CD14-positive monocyte (primary cell): ENCODE data around the gene VWF. TPM values are rescaled to one million over a fixed set of nuclear protein-coding genes. Genes with fewer than 3 reads are reported as not detected.

Experiments used
- DNase-seq, 3 donors: peaks; one replicate each; pipeline ENCODE4 v3.0.0-alpha.2; 2011 to 2022
- H2AFZ ChIP-seq: 2 replicates; pipeline ENCODE4 v1.6.0; 2012; ENCODE audit warnings: mild to moderate bottlenecking, low read depth, low read length, inconsistent platforms; ENCODE audit not compliant: insufficient read depth, poor library complexity, severe bottlenecking
- H3K27ac ChIP-seq, 2 donors: 1 replicate in 1 of 2; 2 replicates in 1 of 2; pipeline ENCODE4 v1.5.1; 2012 to 2013; ENCODE audit warnings: low read length in 2 of 2, control low read depth in 1 of 2, inconsistent platforms in 1 of 2, low read depth in 1 of 2, mild to moderate bottlenecking in 1 of 2
- H3K27me3 ChIP-seq, 2 donors: one replicate each; pipeline versions ENCODE4 v1.6.0 to v1.6.1; 2011 to 2013; ENCODE audit warnings: low read length in 2 of 2; ENCODE audit not compliant: control insufficient read depth in 2 of 2, insufficient read depth in 2 of 2
- H3K36me3 ChIP-seq, 2 donors: replicated peaks in 1 of 2; 1 replicate in 1 of 2; 2 replicates in 1 of 2; pipeline versions ENCODE4 v1.5.1 to v1.6.1; 2012 to 2013; ENCODE audit warnings: low read length in 2 of 2, control low read depth in 1 of 2, inconsistent platforms in 1 of 2, mild to moderate bottlenecking in 1 of 2; ENCODE audit not compliant: insufficient read depth in 2 of 2, control insufficient read depth in 1 of 2
- H3K4me1 ChIP-seq, 2 donors: 1 replicate in 1 of 2; 2 replicates in 1 of 2; pipeline versions ENCODE4 v1.5.1 to v1.6.1; 2012 to 2013; ENCODE audit warnings: low read length in 2 of 2, control low read depth in 1 of 2, inconsistent platforms in 1 of 2, mild to moderate bottlenecking in 1 of 2, moderate library complexity in 1 of 2; ENCODE audit not compliant: insufficient read depth in 2 of 2, control insufficient read depth in 1 of 2
- H3K4me2 ChIP-seq: replicated peaks from 2 replicates; pipeline ENCODE3; 2012; ENCODE audit warnings: low read length, moderate library complexity, mild to moderate bottlenecking; ENCODE audit not compliant: poor library complexity, severe bottlenecking; ENCODE audit errors: extremely low read depth
- H3K4me3 ChIP-seq, 3 experiments: fragments of 200-600 bp in 1 of 3; sonication (generic) in 1 of 3; replicated peaks in 1 of 3; 1 replicate in 2 of 3; 2 replicates in 1 of 3; pipeline ENCODE4 v1.5.1; 2011 to 2013; ENCODE audit warnings: low read length in 3 of 3, mild to moderate bottlenecking in 3 of 3, control low read depth in 2 of 3, low read depth in 2 of 3, inconsistent platforms in 1 of 3, moderate library complexity in 1 of 3
- H3K79me2 ChIP-seq: 2 replicates; pipeline ENCODE4 v1.6.0; 2012; ENCODE audit warnings: mild to moderate bottlenecking, control low read depth, inconsistent platforms, low read length, moderate library complexity; ENCODE audit not compliant: insufficient read depth
- H3K9ac ChIP-seq: 2 replicates; pipeline ENCODE4 v1.6.0; 2017; ENCODE audit warnings: low read length, mild to moderate bottlenecking; ENCODE audit not compliant: insufficient read depth, poor library complexity, severe bottlenecking
- H3K9me3 ChIP-seq, 2 donors: replicated peaks in 1 of 2; 1 replicate in 1 of 2; 2 replicates in 1 of 2; pipeline versions ENCODE4 v1.5.1 to v1.6.1; 2012 to 2013; ENCODE audit warnings: low read length in 2 of 2, control low read depth in 1 of 2; ENCODE audit not compliant: control insufficient read depth in 1 of 2, insufficient read depth in 1 of 2
- H4K20me1 ChIP-seq: 2 replicates; pipeline ENCODE4 v1.6.0; 2012; ENCODE audit warnings: mild to moderate bottlenecking, low read length, control low read depth, moderate library complexity; ENCODE audit not compliant: insufficient read depth
- H3K27ac Mint-ChIP-seq, 7 donors: one replicate each; pipeline ENCODE4 v1.8.0; 2020; ENCODE audit warnings: mild to moderate bottlenecking in 7 of 7, mixed read lengths in 7 of 7, moderate library complexity in 6 of 7, inconsistent platforms in 2 of 7
- H3K27me3 Mint-ChIP-seq, 3 donors: one replicate each; pipeline ENCODE4 v1.8.0; 2021 to 2022; ENCODE audit warnings: low read depth in 3 of 3, mild to moderate bottlenecking in 3 of 3, mixed read lengths in 3 of 3, moderate library complexity in 3 of 3, inconsistent platforms in 1 of 3
- H3K36me3 Mint-ChIP-seq, 2 donors: one replicate each; pipeline ENCODE4 v1.8.0; 2020; ENCODE audit warnings: mixed read lengths in 2 of 2, inconsistent platforms in 1 of 2, mild to moderate bottlenecking in 1 of 2
- H3K4me1 Mint-ChIP-seq: one replicate; pipeline ENCODE4 v1.8.0; 2020; ENCODE audit warnings: mild to moderate bottlenecking, mixed read lengths
- H3K4me3 Mint-ChIP-seq, 2 donors: one replicate each; pipeline ENCODE4 v1.8.0; 2020; ENCODE audit warnings: mild to moderate bottlenecking in 2 of 2, mixed read lengths in 2 of 2, moderate library complexity in 1 of 2
- H3K9me3 Mint-ChIP-seq, 7 donors: one replicate each; pipeline ENCODE4 v1.8.0; 2020 to 2022; ENCODE audit warnings: mixed read lengths in 7 of 7, mild to moderate bottlenecking in 6 of 7, moderate library complexity in 6 of 7, inconsistent platforms in 2 of 7
- WGBS: methylation state at CpG from one replicate; pipeline ENCODE4 v1.1.5; 2013; ENCODE audit warnings: missing lambda C conversion rate; ENCODE audit not compliant: insufficient coverage; 5-methylcytosine and 5-hydroxymethylcytosine counted together
- intact Hi-C, 2 donors: fragments of 100-400 bp; cut with micrococcal nuclease; formaldehyde crosslinking; loops; one replicate each; pipeline versions ENCODE4 v1.15.0 to v1.15.1; 2023
- polyA plus RNA-seq, 3 donors: library from polyadenylated mRNA; depleted of rRNA in 1 of 3; unstranded in 2 of 3; stranded (reverse) in 1 of 3; fragments of 300-500 nt in 2 of 3; fragments of >200 nt in 1 of 3; fragmentation: Illumina TruSeq in 2 of 3; gene quantifications; 1 replicate in 2 of 3; 2 replicates in 1 of 3; pipeline ENCODE4 v1.2.3, GENCODE V29; 2012 to 2021
- TF ChIP-seq, protein P1 (sequence below): fragments of 200-600 bp; IDR thresholded peaks from one replicate; pipeline ENCODE4 v1.8.0; 2022; ENCODE audit warnings: antibody characterized with exemption, mild to moderate bottlenecking

The VWF gene
- polyA plus RNA-seq, 3 donors: 0.17 to 0.49 (median 0.48) TPM

DNA sequence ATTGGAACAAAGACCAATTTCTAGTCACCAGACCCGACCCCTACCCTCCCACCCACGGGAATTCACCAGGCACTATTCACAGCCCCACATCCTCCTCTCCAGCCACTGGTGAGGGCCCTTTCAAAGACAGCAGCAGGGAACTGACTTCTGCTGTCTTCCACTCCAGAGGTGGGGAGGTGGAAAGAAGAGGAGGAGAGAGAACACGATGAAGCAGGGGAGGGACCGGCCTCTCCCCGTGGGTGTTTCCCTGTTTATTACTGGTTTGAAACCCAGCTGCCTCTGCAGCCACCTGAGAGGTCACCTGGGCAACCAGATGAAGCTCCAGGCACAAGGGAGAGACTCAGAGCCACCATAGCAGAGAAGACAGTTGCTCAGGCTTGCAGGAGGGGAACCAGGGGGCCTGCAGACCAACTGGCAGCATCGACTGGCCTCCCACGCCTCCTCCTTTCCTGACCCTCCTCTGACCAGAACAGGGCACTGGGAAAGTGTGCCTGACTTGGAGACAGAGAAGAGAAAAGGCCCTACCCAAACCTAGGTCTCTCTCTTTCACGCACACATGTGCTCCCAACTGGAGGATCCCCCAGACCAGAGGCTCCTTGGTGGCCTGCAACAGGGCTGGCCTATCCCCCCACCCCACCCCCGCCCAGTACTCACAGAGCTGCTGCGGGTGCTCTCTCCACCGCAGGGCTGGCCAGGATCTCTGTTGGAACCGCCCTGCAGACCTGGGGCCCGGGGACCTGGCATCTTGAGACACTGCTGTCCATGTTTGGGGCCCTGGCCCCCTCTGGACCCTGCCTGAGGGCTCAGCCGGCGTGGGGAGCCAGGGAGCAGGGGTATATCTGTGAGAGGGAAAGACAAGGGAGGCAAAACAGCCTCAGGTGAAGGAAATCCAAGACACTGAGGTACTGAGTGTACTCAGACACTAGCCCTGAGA is 202.2 kb downstream of the VWF start:
- no peak overlapping the region for H3K27ac ChIP-seq
- intact Hi-C loops: no loop called here
- TF ChIP-seq, protein P1, sequence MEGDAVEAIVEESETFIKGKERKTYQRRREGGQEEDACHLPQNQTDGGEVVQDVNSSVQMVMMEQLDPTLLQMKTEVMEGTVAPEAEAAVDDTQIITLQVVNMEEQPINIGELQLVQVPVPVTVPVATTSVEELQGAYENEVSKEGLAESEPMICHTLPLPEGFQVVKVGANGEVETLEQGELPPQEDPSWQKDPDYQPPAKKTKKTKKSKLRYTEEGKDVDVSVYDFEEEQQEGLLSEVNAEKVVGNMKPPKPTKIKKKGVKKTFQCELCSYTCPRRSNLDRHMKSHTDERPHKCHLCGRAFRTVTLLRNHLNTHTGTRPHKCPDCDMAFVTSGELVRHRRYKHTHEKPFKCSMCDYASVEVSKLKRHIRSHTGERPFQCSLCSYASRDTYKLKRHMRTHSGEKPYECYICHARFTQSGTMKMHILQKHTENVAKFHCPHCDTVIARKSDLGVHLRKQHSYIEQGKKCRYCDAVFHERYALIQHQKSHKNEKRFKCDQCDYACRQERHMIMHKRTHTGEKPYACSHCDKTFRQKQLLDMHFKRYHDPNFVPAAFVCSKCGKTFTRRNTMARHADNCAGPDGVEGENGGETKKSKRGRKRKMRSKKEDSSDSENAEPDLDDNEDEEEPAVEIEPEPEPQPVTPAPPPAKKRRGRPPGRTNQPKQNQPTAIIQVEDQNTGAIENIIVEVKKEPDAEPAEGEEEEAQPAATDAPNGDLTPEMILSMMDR: no peak
- H3K4me1 Mint-ChIP-seq: no peaks in the 10 kb centered on the region
- H3K4me3 Mint-ChIP-seq: no peak overlapping the region
- no peak overlapping the region for H3K4me2 ChIP-seq
- H3K27ac Mint-ChIP-seq: no peak overlapping the region
- H3K27me3 ChIP-seq: no peaks in the 10 kb centered on the region
- no peaks in the 10 kb centered on the region for H3K36me3 Mint-ChIP-seq
- H3K79me2 ChIP-seq: no peaks in the 10 kb centered on the region
- H3K36me3 ChIP-seq: no peaks in the 10 kb centered on the region
- no peak overlapping the region for H2AFZ ChIP-seq
- no peak overlapping the region for H3K9ac ChIP-seq
- WGBS: 89% methylated on average over 7 of the region's 15 CpGs
- no peaks in the 10 kb centered on the region for H3K9me3 ChIP-seq
- peaks cover 0 to 3% (median 0%) of the 10 kb centered on the region in 7 donors for H3K9me3 Mint-ChIP-seq
- H3K27me3 Mint-ChIP-seq: peaks cover 0 to 10% (median 3%) of the 10 kb centered on the region in 3 donors
- DNase-seq: no peak
- no peak overlapping the region for H3K4me3 ChIP-seq
- no peaks in the 10 kb centered on the region for H4K20me1 ChIP-seq
- H3K4me1 ChIP-seq: no peaks in the 10 kb centered on the region

DNA sequence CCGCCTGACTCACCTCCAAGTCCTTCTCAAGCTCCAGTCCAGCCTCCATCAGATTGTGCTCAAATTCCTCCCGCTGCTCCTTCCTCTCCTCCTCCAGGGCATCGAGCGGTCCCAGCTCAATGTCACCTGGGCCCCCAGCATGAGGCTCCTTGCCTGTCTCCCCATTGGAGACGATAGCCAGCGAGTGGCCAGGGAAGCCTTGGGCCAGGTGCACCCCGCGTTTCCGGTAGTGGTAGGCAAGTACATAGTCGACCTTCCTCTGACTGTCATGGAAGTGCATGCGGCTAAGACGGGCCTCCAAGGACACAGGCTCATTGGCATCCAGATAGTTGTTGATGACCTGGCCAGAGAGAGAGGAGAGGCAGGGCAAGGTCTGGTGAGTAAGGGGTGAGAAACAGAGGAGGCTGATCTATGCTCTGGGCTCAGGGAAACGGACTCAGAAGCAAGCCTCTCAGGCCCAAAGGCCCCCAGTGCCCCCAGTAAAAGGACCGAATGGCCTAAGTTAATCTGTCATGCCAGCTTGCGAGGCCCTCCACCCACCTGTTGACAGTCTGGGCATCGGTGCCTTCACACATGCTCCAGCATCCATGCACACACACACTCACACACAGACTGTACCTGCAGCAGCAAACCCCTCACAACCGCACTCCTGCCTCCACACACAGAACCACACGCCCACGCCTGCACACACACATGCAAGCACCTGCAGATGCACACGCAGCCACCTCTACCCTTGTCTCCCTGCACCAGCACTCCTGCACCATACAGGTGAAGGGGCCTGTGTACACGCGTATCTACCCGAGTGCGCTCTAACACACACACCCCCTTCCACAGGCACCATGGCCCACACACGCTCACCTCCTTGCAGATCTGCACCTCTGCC is 203.2 kb downstream of the VWF start:
- TF ChIP-seq, protein P1: no peak
- no peak overlapping the region for H3K27ac ChIP-seq
- H3K9me3 ChIP-seq: no peaks in the 10 kb centered on the region
- no peak overlapping the region for H3K4me3 ChIP-seq
- no peak for DNase-seq
- H3K36me3 Mint-ChIP-seq: no peaks in the 10 kb centered on the region
- H3K9me3 Mint-ChIP-seq: peaks cover 0 to 3% (median 0%) of the 10 kb centered on the region in 7 donors
- 95% methylated on average over 25 of the region's 25 CpGs for WGBS
- H3K36me3 ChIP-seq: no peaks in the 10 kb centered on the region
- intact Hi-C loops: no loop called here
- H3K27me3 Mint-ChIP-seq: peaks cover 0 to 6% (median 3%) of the 10 kb centered on the region in 3 donors
- H3K79me2 ChIP-seq: no peaks in the 10 kb centered on the region
- H4K20me1 ChIP-seq: no peaks in the 10 kb centered on the region
- H2AFZ ChIP-seq: no peak overlapping the region
- H3K9ac ChIP-seq: no peak overlapping the region
- H3K4me2 ChIP-seq: no peak overlapping the region
- H3K4me1 ChIP-seq: no peaks in the 10 kb centered on the region
- no peaks in the 10 kb centered on the region for H3K4me1 Mint-ChIP-seq
- no peak overlapping the region for H3K27ac Mint-ChIP-seq
- no peak overlapping the region for H3K4me3 Mint-ChIP-seq
- no peaks in the 10 kb centered on the region for H3K27me3 ChIP-seq
